HFF-Myc (cell line): ENCODE data around the gene PAPOLG.

Source experiments
- DNase-seq: peaks from one replicate; pipeline ENCODE4 v3.0.0-alpha.2; 2011; ENCODE audit warnings: low read depth; ENCODE audit errors: extremely low read depth
- H3K4me3 ChIP-seq: replicated peaks from 2 replicates; pipeline ENCODE4 v1.5.1; 2011; ENCODE audit warnings: low read depth, mild to moderate bottlenecking, control low read depth, low read length
- TF ChIP-seq, protein P1 (sequence below): IDR thresholded peaks from 2 replicates; pipeline ENCODE4 v1.5.1; 2012; ENCODE audit warnings: mild to moderate bottlenecking, low read depth, low read length, control low read depth; ENCODE audit errors: missing control alignments

PAPOLG gene

GRCh38 chr2:60818272-60818671 lies 62.2 kb downstream of the PAPOLG start:
- TF ChIP-seq, protein P1, sequence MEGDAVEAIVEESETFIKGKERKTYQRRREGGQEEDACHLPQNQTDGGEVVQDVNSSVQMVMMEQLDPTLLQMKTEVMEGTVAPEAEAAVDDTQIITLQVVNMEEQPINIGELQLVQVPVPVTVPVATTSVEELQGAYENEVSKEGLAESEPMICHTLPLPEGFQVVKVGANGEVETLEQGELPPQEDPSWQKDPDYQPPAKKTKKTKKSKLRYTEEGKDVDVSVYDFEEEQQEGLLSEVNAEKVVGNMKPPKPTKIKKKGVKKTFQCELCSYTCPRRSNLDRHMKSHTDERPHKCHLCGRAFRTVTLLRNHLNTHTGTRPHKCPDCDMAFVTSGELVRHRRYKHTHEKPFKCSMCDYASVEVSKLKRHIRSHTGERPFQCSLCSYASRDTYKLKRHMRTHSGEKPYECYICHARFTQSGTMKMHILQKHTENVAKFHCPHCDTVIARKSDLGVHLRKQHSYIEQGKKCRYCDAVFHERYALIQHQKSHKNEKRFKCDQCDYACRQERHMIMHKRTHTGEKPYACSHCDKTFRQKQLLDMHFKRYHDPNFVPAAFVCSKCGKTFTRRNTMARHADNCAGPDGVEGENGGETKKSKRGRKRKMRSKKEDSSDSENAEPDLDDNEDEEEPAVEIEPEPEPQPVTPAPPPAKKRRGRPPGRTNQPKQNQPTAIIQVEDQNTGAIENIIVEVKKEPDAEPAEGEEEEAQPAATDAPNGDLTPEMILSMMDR, result peak; percentile 8
- H3K4me3 ChIP-seq, result no peak overlapping the region
- no peak for DNase-seq

DNA sequence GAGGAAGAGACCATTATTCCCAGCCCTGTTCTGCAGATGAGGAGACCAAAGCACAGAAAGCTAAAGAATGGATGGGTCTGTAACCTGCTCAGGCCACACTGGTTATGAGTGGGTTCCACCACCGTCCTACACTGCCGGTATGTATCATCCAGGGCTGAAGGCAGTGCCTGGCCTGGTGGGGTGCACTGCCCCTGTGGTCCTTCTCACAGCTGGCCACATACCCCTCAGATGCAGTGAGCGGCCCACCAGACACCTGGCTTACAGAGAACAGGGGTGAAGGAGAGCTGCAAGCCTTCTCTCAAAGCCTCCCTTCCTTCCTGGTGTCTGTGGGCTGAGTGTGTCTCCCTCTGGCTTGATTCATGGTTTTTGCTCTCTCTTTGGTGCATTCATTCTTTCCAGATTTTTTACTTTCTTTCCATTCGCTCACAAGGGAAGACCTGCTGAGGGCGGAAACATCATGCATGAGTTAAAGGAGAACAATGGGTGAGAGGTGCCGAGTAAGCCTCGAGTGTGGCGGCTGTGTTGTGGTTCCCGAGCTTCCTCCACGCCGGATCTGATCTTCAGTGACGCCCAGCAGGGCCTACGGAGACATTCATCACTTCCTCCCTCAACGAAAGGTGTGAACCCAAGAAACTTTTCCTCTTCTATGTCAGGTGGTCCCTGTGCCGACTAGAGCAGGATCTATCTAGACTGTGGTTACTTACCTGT lies 63.2 kb downstream of the PAPOLG start:
- no peak for DNase-seq
- TF ChIP-seq, protein P1, result no peak
- no peak overlapping the region for H3K4me3 ChIP-seq

GRCh38 chr2:60819936-60820335 lies 63.9 kb downstream of the PAPOLG start:
- H3K4me3 ChIP-seq, result no peak overlapping the region
- DNase-seq, result no peak
- TF ChIP-seq, protein P1, result no peak

DNA sequence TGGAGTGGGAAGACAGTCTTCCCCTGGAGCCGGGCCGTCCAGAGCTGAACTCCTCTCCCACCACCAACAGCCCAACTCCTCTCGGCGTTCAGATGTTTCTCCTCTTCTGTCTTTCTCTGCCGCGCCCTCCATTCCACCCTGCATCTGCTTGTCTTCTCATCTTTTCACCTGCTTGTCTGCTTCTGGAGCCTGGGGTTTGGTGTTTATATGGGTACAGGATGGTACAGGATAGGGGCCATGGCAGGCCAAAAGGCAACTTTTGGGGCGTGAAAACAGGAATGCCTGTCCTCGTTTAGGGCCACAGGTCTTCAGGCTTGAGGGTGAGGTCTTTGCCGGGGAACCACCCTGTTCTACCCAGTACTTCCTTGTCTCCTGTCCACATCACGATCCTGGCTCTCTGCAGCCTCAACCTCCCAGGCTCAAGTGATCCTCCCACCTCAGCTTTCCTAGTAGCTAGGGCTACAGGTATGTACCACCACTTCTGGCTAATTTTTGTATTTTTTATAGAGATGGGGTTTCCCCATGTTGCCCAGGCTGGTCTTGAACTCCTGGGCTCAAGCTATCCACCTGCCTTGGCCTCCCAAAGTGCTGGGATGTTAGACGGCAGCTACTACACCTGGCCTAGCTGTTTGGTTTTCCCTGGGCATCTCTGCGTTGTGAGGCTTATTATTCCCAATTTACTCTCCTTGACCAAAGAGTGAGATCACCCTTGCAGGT lies 64.5 kb downstream of the PAPOLG start:
- DNase-seq, result no peak
- no peak overlapping the region for H3K4me3 ChIP-seq
- TF ChIP-seq, protein P1, result no peak

GRCh38 chr2:60821133-60821469 lies 65.0 kb downstream of the PAPOLG start:
- TF ChIP-seq, protein P1, result no peak
- H3K4me3 ChIP-seq, result no peak overlapping the region
- no peak for DNase-seq

DNA sequence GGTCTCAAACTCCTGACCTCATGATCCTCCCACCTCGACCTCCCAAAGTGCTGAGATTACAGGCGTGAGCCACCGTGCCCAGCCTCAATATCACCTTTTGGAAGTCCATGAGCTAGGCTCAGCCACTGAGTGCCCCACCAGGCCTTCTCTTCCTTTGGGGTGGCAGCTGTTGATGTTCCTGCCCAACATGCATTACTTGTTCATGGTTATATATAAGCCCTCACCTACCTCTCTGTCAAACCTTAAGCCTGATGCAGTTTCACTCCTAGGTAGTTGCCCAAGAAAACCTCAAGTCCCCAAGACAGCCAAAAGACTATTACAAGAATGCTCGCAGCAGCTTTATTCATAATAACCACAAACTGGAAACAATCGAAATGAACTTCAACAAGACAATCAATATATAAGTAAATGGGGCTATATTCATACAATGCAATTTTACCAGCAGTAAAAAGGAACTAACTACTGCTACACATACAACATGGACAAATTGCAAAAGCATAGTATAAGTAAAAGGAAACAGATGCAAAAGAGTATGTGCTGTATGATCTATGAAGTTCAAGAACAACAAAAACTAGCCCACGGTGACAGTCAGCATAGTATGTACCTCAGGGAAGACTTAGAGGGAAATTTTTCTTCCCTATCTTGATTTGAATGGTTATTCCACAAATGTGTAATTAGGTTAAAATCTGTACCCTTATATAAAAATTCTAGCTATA lies 65.7 kb downstream of the PAPOLG start:
- H3K4me3 ChIP-seq, result no peak overlapping the region
- TF ChIP-seq, protein P1, result no peak
- no peak for DNase-seq
